Measurements from ENCODE around the gene BUD13. TPM values are rescaled to one million over a fixed set of nuclear protein-coding genes. Genes with fewer than 3 reads are reported as not detected.

Gene BUD13
- total and polyA plus RNA-seq, 2 of the 13 experiments (the other 11 are each of a cell fraction or from before 2014, with no cell fraction given): 13.3 to 25.9 TPM

DNA sequence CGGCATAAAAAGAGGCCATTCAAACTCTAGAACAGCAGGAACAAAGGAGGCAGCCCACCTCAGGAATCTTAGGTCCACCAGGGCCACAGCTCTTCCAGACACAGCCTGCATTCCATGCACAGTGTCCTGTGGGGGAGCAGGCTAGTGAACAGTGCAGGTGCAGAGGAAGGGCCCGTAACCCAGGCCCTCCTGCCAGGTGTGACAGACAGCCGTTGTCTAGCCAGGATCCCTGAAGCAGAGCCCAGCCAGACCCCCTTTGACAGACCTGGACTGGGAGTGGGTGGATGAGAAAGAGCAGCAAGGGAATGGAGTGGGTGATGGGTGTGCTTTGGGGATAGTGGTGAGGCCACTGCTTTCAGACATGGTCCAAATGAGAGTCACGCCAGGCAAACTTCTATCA lies 16.2 kb upstream of the BUD13 start:
- Histone ChIP-seq H4K20me1 (ENCODE audit: insufficient read depth, low read length) (no peaks in the 10 kb centered on the region), H3K27ac (ENCODE audit: extremely low read length, insufficient read depth, low read length) (peak overlapping the region; percentile 61), H3K36me3 (replicated peaks in 1 of 2; ENCODE audit: control insufficient read depth in 1 of 2, insufficient read depth in 2 of 2, low read length in 2 of 2) (peaks cover 13 to 28% of the 10 kb centered on the region in 2 experiments), H3K4me1 (ENCODE audit: insufficient read depth, low read length) (peaks cover 69% of the 10 kb centered on the region), H3K79me2 (ENCODE audit: insufficient read depth, low read length) (peaks cover 35% of the 10 kb centered on the region), H3K4me2 (ENCODE audit: low read depth, low read length) (peak overlapping the region; percentile 99), H2AFZ (ENCODE audit: low read length) (no peak overlapping the region), H3K9me3 (ENCODE audit: low read length) (no peaks in the 10 kb centered on the region), H3K27me3 (ENCODE audit: control insufficient read depth in 1 of 2, insufficient read depth in 2 of 2, low read length in 2 of 2) (no peaks in the 10 kb centered on the region; a peak in 1 of 5 replicates), H3K9ac (ENCODE audit: insufficient read depth, low read depth, low read length) (peak overlapping the region; percentile 84; the same call in 1 of the 2 replicates), H3K4me3 (replicated peaks in 1 of 3; ENCODE audit: insufficient read depth in 1 of 3, low read depth in 2 of 3, low read length in 3 of 3) (peak overlapping the region in 2 of 3 experiments; percentile 86 to 90; a peak in 3 of 6 replicates)
- no peak for FAIRE-seq
- in situ Hi-C loops (cut with HindIII; ENCODE audit: extremely low pct_ligation_motif_present, low pct_unique_long_range_greater_than_20kb) (no loop called here), intact Hi-C loops (cut with micrococcal nuclease; ENCODE audit: unreplicated experiment) (no loop called here)
- BruUV-seq (replicated peaks): no TSS peak
- WGBS (ENCODE audit: low lambda C conversion rate): 44% methylated on average over 3 of the region's 4 CpGs
- peak; percentile 14 for ATAC-seq
- CTCF ChIA-PET (ENCODE audit: low intra/inter-chr PET ratio, low total read pairs): no interaction called here
- POLR2A ChIA-PET: interaction anchor here (1.0 to 17.3 kb wide), 8 partner anchors 14 to 309 kb away, joined by 3 to 1365 read pairs (median 5); partner anchors contain the start of genes APOA1, APOA4, APOC3 and BUD13
- TF ChIP-seq GABPA (IDR thresholded peaks at IDR 0.05; ENCODE audit: low read depth, low read length): no peak
- TF ChIP-seq GABPA (CRISPR knock-in tag; IDR thresholded peaks at IDR 0.05; ENCODE audit: low read depth): 0 out of 2 replicates have a peak, but pooled peaks have one; percentile 16
- TF ChIP-seq, protein P1, sequence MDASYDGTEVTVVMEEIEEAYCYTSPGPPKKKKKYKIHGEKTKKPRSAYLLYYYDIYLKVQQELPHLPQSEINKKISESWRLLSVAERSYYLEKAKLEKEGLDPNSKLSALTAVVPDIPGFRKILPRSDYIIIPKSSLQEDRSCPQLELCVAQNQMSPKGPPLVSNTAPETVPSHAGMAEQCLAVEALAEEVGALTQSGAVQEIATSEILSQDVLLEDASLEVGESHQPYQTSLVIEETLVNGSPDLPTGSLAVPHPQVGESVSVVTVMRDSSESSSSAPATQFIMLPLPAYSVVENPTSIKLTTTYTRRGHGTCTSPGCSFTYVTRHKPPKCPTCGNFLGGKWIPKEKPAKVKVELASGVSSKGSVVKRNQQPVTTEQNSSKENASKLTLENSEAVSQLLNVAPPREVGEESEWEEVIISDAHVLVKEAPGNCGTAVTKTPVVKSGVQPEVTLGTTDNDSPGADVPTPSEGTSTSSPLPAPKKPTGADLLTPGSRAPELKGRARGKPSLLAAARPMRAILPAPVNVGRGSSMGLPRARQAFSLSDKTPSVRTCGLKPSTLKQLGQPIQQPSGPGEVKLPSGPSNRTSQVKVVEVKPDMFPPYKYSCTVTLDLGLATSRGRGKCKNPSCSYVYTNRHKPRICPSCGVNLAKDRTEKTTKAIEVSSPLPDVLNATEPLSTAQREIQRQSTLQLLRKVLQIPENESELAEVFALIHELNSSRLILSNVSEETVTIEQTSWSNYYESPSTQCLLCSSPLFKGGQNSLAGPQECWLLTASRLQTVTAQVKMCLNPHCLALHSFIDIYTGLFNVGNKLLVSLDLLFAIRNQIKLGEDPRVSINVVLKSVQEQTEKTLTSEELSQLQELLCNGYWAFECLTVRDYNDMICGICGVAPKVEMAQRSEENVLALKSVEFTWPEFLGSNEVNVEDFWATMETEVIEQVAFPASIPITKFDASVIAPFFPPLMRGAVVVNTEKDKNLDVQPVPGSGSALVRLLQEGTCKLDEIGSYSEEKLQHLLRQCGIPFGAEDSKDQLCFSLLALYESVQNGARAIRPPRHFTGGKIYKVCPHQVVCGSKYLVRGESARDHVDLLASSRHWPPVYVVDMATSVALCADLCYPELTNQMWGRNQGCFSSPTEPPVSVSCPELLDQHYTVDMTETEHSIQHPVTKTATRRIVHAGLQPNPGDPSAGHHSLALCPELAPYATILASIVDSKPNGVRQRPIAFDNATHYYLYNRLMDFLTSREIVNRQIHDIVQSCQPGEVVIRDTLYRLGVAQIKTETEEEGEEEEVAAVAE (CRISPR knock-in tag; IDR thresholded peaks at IDR 0.05; ENCODE audit: borderline replicate concordance): no peak
- peak in 1 of 2 experiments; percentile 45; a peak in 1 of 4 replicates for TF ChIP-seq POLR2A (IDR thresholded peaks at IDR 0.05; ENCODE audit: insufficient read depth in 1 of 2, low read depth in 2 of 2, low read length in 2 of 2)
- no peak for DNase-seq (ENCODE audit: low spot score)

Data from HepG2 (cell line).